Memory B cell (primary cell): Measurements from ENCODE around the gene LEKR1.
"Not testable (repeated sequence)": the region's sequence is repeated elsewhere in the genome, so short reads cannot be mapped to it uniquely, and the experiment has no call there.

Source experiments
- ATAC-seq: fragments of 150-1000 bp; cut with Tn5 transposase; 2 replicates; pipeline ENCODE4 v1.10.0; 2021; ENCODE audit warnings: low read depth, mild to moderate bottlenecking, moderate library complexity
- DNase-seq, 2 donors: peaks; one replicate each; pipeline ENCODE4 v3.0.0; 2022; ENCODE audit warnings: low spot score in 2 of 2
- H3K27ac Mint-ChIP-seq: one replicate; pipeline ENCODE4 v1.8.0; 2022; ENCODE audit warnings: mild to moderate bottlenecking, moderate library complexity, mixed read lengths
- H3K27me3 Mint-ChIP-seq: one replicate; pipeline ENCODE4 v1.8.0; 2022; ENCODE audit warnings: mixed read lengths
- H3K36me3 Mint-ChIP-seq: one replicate; pipeline ENCODE4 v1.8.0; 2022; ENCODE audit warnings: mild to moderate bottlenecking, mixed read lengths
- H3K4me1 Mint-ChIP-seq: one replicate; pipeline ENCODE4 v1.8.0; 2022; ENCODE audit warnings: mixed read lengths
- H3K4me3 Mint-ChIP-seq: one replicate; pipeline ENCODE4 v1.8.0; 2022; ENCODE audit warnings: mild to moderate bottlenecking, moderate library complexity, mixed read lengths
- H3K9me3 Mint-ChIP-seq: one replicate; pipeline ENCODE4 v1.8.0; 2022; ENCODE audit warnings: mixed read lengths

Gene LEKR1

GRCh38 chr3:156888176-156888575 is 62.0 kb downstream of the LEKR1 start:
- peaks cover 4% of the 10 kb centered on the region for H3K36me3 Mint-ChIP-seq
- H3K27me3 Mint-ChIP-seq, result no peaks in the 10 kb centered on the region
- no peak overlapping the region for H3K27ac Mint-ChIP-seq
- ATAC-seq (no peak), DNase-seq (no peak)
- peaks cover 2% of the 10 kb centered on the region for H3K4me1 Mint-ChIP-seq
- no peak overlapping the region for H3K4me3 Mint-ChIP-seq
- peaks cover 3% of the 10 kb centered on the region for H3K9me3 Mint-ChIP-seq

GRCh38 chr3:156888576-156888975 is 62.4 kb downstream of the LEKR1 start:
- DNase-seq, result no peak
- Mint-ChIP-seq H3K27me3 (no peaks in the 10 kb centered on the region), H3K4me3 (no peak overlapping the region), H3K9me3 (peaks cover 2% of the 10 kb centered on the region), H3K4me1 (peaks cover 2% of the 10 kb centered on the region), H3K27ac (no peak overlapping the region), H3K36me3 (peaks cover 4% of the 10 kb centered on the region)
- no peak for ATAC-seq

GRCh38 chr3:156892701-156893100 is 66.5 kb downstream of the LEKR1 start:
- no peak for DNase-seq
- no peaks in the 10 kb centered on the region for H3K27me3 Mint-ChIP-seq

GRCh38 chr3:156895374-156895773 is 69.2 kb downstream of the LEKR1 start:
- not testable (repeated sequence) for DNase-seq, H3K27ac Mint-ChIP-seq, H3K9me3 Mint-ChIP-seq, H3K36me3 Mint-ChIP-seq, H3K4me1 Mint-ChIP-seq, ATAC-seq, H3K4me3 Mint-ChIP-seq, H3K27me3 Mint-ChIP-seq

More at GRCh38 chr3:156892701-156893100, 66.5 kb downstream of the LEKR1 start:
- no peak overlapping the region for H3K27ac Mint-ChIP-seq
- H3K4me1 Mint-ChIP-seq, result peaks cover 2% of the 10 kb centered on the region
- peaks cover 5% of the 10 kb centered on the region for H3K36me3 Mint-ChIP-seq
- peaks cover 2% of the 10 kb centered on the region for H3K9me3 Mint-ChIP-seq
- ATAC-seq, result no peak
- no peak overlapping the region for H3K4me3 Mint-ChIP-seq

- H3K27ac Mint-ChIP-seq, ATAC-seq, H3K27me3 Mint-ChIP-seq, H3K36me3 Mint-ChIP-seq, DNase-seq, H3K9me3 Mint-ChIP-seq, H3K4me3 Mint-ChIP-seq, H3K4me1 Mint-ChIP-seq: not testable (repeated sequence)
Observed at GRCh38 chr3:156897851-156898250, 71.7 kb downstream of the LEKR1 start.

GRCh38 chr3:156898296-156898880 is 72.2 kb downstream of the LEKR1 start:
- Mint-ChIP-seq H3K4me1 (no peaks in the 10 kb centered on the region), H3K27ac (no peak overlapping the region)

GRCh38 chr3:156899951-156900350 is 73.8 kb downstream of the LEKR1 start:
- H3K27ac Mint-ChIP-seq, result no peak overlapping the region
- no peak for DNase-seq
- ATAC-seq, result no peak
- H3K4me3 Mint-ChIP-seq, result no peak overlapping the region
- H3K4me1 Mint-ChIP-seq, result no peaks in the 10 kb centered on the region
- H3K9me3 Mint-ChIP-seq, result no peaks in the 10 kb centered on the region
- H3K36me3 Mint-ChIP-seq, result peaks cover 2% of the 10 kb centered on the region
- H3K27me3 Mint-ChIP-seq, result no peaks in the 10 kb centered on the region

More at GRCh38 chr3:156898296-156898880, 72.2 kb downstream of the LEKR1 start:
- H3K9me3 Mint-ChIP-seq, result peaks cover 2% of the 10 kb centered on the region
- DNase-seq (no peak), ATAC-seq (no peak)
- no peaks in the 10 kb centered on the region for H3K27me3 Mint-ChIP-seq
- H3K36me3 Mint-ChIP-seq, result peaks cover 5% of the 10 kb centered on the region
- H3K4me3 Mint-ChIP-seq, result no peak overlapping the region

GRCh38 chr3:156902916-156903315 is 76.8 kb downstream of the LEKR1 start:
- Mint-ChIP-seq H3K4me1 (no peaks in the 10 kb centered on the region), H3K4me3 (no peak overlapping the region), H3K9me3 (no peaks in the 10 kb centered on the region), H3K27ac (no peak overlapping the region), H3K36me3 (no peaks in the 10 kb centered on the region), H3K27me3 (no peaks in the 10 kb centered on the region)
- ATAC-seq (no peak), DNase-seq (no peak)

- Mint-ChIP-seq H3K36me3 (no peaks in the 10 kb centered on the region), H3K4me1 (peaks cover 3% of the 10 kb centered on the region), H3K27me3 (no peaks in the 10 kb centered on the region), H3K4me3 (no peak overlapping the region), H3K27ac (no peak overlapping the region), H3K9me3 (no peaks in the 10 kb centered on the region)
- ATAC-seq, result no peak
- no peak for DNase-seq
Observed at GRCh38 chr3:156906275-156906674, 80.1 kb downstream of the LEKR1 start.

- no peaks in the 10 kb centered on the region for H3K36me3 Mint-ChIP-seq
- H3K27me3 Mint-ChIP-seq, result no peaks in the 10 kb centered on the region
- H3K4me3 Mint-ChIP-seq, result no peak overlapping the region
- no peak for ATAC-seq
- DNase-seq, result no peak
- no peaks in the 10 kb centered on the region for H3K9me3 Mint-ChIP-seq
- peaks cover 3% of the 10 kb centered on the region for H3K4me1 Mint-ChIP-seq
- H3K27ac Mint-ChIP-seq, result no peak overlapping the region
Observed at GRCh38 chr3:156908398-156908797, 82.2 kb downstream of the LEKR1 start.

- Mint-ChIP-seq H3K4me1 (peaks cover 3% of the 10 kb centered on the region), H3K4me3 (no peak overlapping the region), H3K9me3 (peaks cover 4% of the 10 kb centered on the region), H3K36me3 (peaks cover 2% of the 10 kb centered on the region), H3K27me3 (no peaks in the 10 kb centered on the region), H3K27ac (no peak overlapping the region)
- ATAC-seq, result no peak
- DNase-seq, result no peak
Observed at GRCh38 chr3:156910022-156910421, 83.9 kb downstream of the LEKR1 start.

- H3K9me3 Mint-ChIP-seq, result not testable (repeated sequence)
Observed at GRCh38 chr3:156910831-156911230, 84.7 kb downstream of the LEKR1 start.

GRCh38 chr3:156914300-156914699 is 88.1 kb downstream of the LEKR1 start:
- not testable (repeated sequence) for H3K4me3 Mint-ChIP-seq, H3K27me3 Mint-ChIP-seq, ATAC-seq, H3K4me1 Mint-ChIP-seq, H3K9me3 Mint-ChIP-seq, H3K36me3 Mint-ChIP-seq, DNase-seq, H3K27ac Mint-ChIP-seq

More at GRCh38 chr3:156910831-156911230, 84.7 kb downstream of the LEKR1 start:
- H3K4me1 Mint-ChIP-seq, H3K36me3 Mint-ChIP-seq, H3K4me3 Mint-ChIP-seq, DNase-seq, H3K27me3 Mint-ChIP-seq, H3K27ac Mint-ChIP-seq, ATAC-seq: not testable (repeated sequence)

GRCh38 chr3:156915372-156915771 is 89.2 kb downstream of the LEKR1 start:
- peaks cover 7% of the 10 kb centered on the region for H3K36me3 Mint-ChIP-seq
- H3K27me3 Mint-ChIP-seq, result no peaks in the 10 kb centered on the region
- no peak for DNase-seq
- no peak overlapping the region for H3K27ac Mint-ChIP-seq
- peaks cover 6% of the 10 kb centered on the region for H3K9me3 Mint-ChIP-seq
- ATAC-seq, result no peak
- no peaks in the 10 kb centered on the region for H3K4me1 Mint-ChIP-seq
- no peak overlapping the region for H3K4me3 Mint-ChIP-seq

GRCh38 chr3:156918746-156919145 is 92.6 kb downstream of the LEKR1 start:
- ATAC-seq (no peak), DNase-seq (no peak)
- H3K36me3 Mint-ChIP-seq, result peaks cover 7% of the 10 kb centered on the region
- H3K4me3 Mint-ChIP-seq, result no peak overlapping the region
- H3K9me3 Mint-ChIP-seq, result peaks cover 6% of the 10 kb centered on the region
- no peak overlapping the region for H3K27ac Mint-ChIP-seq
- no peaks in the 10 kb centered on the region for H3K4me1 Mint-ChIP-seq
- H3K27me3 Mint-ChIP-seq, result no peaks in the 10 kb centered on the region
